GM21528 (cell line): ENCODE measurements around the gene RGL1.

ENCODE experiments used
- ATAC-seq: cut with Tn5 transposase; IDR thresholded peaks from one replicate; pipeline ENCODE4 v1.9.1; 2021; ENCODE audit warnings: mild to moderate bottlenecking, moderate library complexity; ENCODE audit not compliant: unreplicated experiment, low FRiP score

The RGL1 gene

GRCh38 chr1:183859119-183859518, 54.2 kb downstream of the RGL1 start:
- no peak for ATAC-seq

- no peak for ATAC-seq
These were observed 54.9 kb downstream of the RGL1 start for GRCh38 chr1:183859831-183860230.

GRCh38 chr1:183862967-183863366, 58.0 kb downstream of the RGL1 start:
- ATAC-seq, result no peak

GRCh38 chr1:183863852-183864251, 58.9 kb downstream of the RGL1 start:
- ATAC-seq, result no peak

- no peak for ATAC-seq
These were observed 59.7 kb downstream of the RGL1 start for GRCh38 chr1:183864611-183865010.

GRCh38 chr1:183869230-183869629, 64.3 kb downstream of the RGL1 start:
- ATAC-seq, result no peak

- no peak for ATAC-seq
These were observed 64.7 kb downstream of the RGL1 start for GRCh38 chr1:183869664-183870063.

- ATAC-seq, result no peak
These were observed 65.6 kb downstream of the RGL1 start for GRCh38 chr1:183870351-183871077.

- ATAC-seq, result no peak
These were observed 66.2 kb downstream of the RGL1 start for GRCh38 chr1:183871142-183871541.

- no peak for ATAC-seq
These were observed 66.7 kb downstream of the RGL1 start for GRCh38 chr1:183871601-183872000.

GRCh38 chr1:183872403-183872802, 67.5 kb downstream of the RGL1 start:
- no peak for ATAC-seq

GRCh38 chr1:183873642-183874041, 68.7 kb downstream of the RGL1 start:
- no peak for ATAC-seq

- ATAC-seq, result no peak
These were observed 71.4 kb downstream of the RGL1 start for GRCh38 chr1:183876309-183876708.

- no peak for ATAC-seq
These were observed 72.3 kb downstream of the RGL1 start for GRCh38 chr1:183877053-183877720.

- ATAC-seq, result no peak
These were observed 74.6 kb downstream of the RGL1 start for GRCh38 chr1:183879494-183879893.

- no peak for ATAC-seq
These were observed 75.0 kb downstream of the RGL1 start for GRCh38 chr1:183879966-183880365.

GRCh38 chr1:183880531-183881243, 75.8 kb downstream of the RGL1 start:
- ATAC-seq, result no peak

- no peak for ATAC-seq
These were observed 76.6 kb downstream of the RGL1 start for GRCh38 chr1:183881387-183882131.

- no peak for ATAC-seq
These were observed 77.6 kb downstream of the RGL1 start for GRCh38 chr1:183882335-183883167.

- no peak for ATAC-seq
These were observed 78.7 kb downstream of the RGL1 start for GRCh38 chr1:183883623-183884022.
